Smooth muscle cell (in vitro differentiated cells): ENCODE results near the gene GREB1. TPM values are rescaled to one million over a fixed set of nuclear protein-coding genes. Genes with fewer than 3 reads are reported as not detected.

Experiments used
- DNase-seq: peaks from one replicate; lab custom pipeline; 2025; ENCODE audit not compliant: unreplicated experiment; lab: John Stamatoyannopoulos, UW
- H2AFZ ChIP-seq: fragments of 200-600 bp; sonication (generic); 2 replicates; pipeline ENCODE4 v1.6.0; 2016; ENCODE audit warnings: antibody characterized with exemption, low read depth, mild to moderate bottlenecking
- H3F3A ChIP-seq: fragments of 200-600 bp; sonication (generic); 2 replicates; pipeline ENCODE4 v1.6.0; 2017; ENCODE audit warnings: antibody characterized with exemption, low read depth
- H3K27ac ChIP-seq: fragments of 200-600 bp; sonication (generic); 2 replicates; pipeline ENCODE4 v1.5.1; 2016; ENCODE audit warnings: low read depth, mild to moderate bottlenecking
- H3K27me3 ChIP-seq: fragments of 200-600 bp; sonication (generic); 2 replicates; pipeline ENCODE4 v1.6.1; 2016; ENCODE audit warnings: low read depth, mild to moderate bottlenecking
- H3K36me3 ChIP-seq: fragments of 200-600 bp; sonication (generic); 2 replicates; pipeline ENCODE4 v1.5.1; 2016; ENCODE audit warnings: low read depth
- H3K4me1 ChIP-seq: fragments of 200-600 bp; sonication (generic); 2 replicates; pipeline ENCODE4 v1.5.1; 2016; ENCODE audit warnings: low read depth
- H3K4me2 ChIP-seq: fragments of 200-600 bp; sonication (generic); 2 replicates; pipeline ENCODE4 v1.6.0; 2016; ENCODE audit warnings: mild to moderate bottlenecking
- H3K4me3 ChIP-seq: fragments of 200-600 bp; sonication (generic); 2 replicates; pipeline ENCODE4 v1.5.1; 2016; ENCODE audit warnings: mild to moderate bottlenecking
- H3K79me2 ChIP-seq: fragments of 200-600 bp; sonication (generic); 2 replicates; pipeline ENCODE4 v1.6.0; 2016; ENCODE audit warnings: low read depth, mild to moderate bottlenecking
- H3K9ac ChIP-seq: fragments of 200-600 bp; sonication (generic); 2 replicates; pipeline ENCODE4 v1.6.0; 2016; ENCODE audit warnings: low read depth
- H3K9me3 ChIP-seq: fragments of 200-600 bp; sonication (generic); replicated peaks from 2 replicates; pipeline ENCODE4 v1.5.1; 2016; ENCODE audit warnings: low read depth
- H4K20me1 ChIP-seq: fragments of 200-600 bp; sonication (generic); 2 replicates; pipeline ENCODE4 v1.6.0; 2016; ENCODE audit warnings: low read depth
- CTCF ChIP-seq: fragments of 200-600 bp; sonication (generic); IDR thresholded peaks from 2 replicates; pipeline ENCODE4 v1.5.1; 2017; ENCODE audit warnings: borderline replicate concordance, mild to moderate bottlenecking, antibody characterized with exemption; ENCODE audit not compliant: insufficient read depth, poor library complexity, severe bottlenecking
- WGBS: methylation state at CpG from one replicate; pipeline ENCODE4 v1.1.7; 2016; ENCODE audit warnings: low lambda C conversion rate; 5-methylcytosine and 5-hydroxymethylcytosine counted together
- polyA plus RNA-seq: library from polyadenylated mRNA; unstranded; fragments of >200 nt; fragmentation: Nextera tagmentation; extraction: Ambion mirVana; gene quantifications from 2 replicates; pipeline ENCODE4 v1.2.1, GENCODE V29; 2016
- total RNA-seq: library from RNA; depleted of rRNA; stranded (reverse); fragments of >200 nt; gene quantifications from 2 replicates; pipeline ENCODE4 v1.2.3, GENCODE V29; 2014

Gene GREB1
- total and polyA plus RNA-seq, 2 experiments from 2014 or later, result 1.7 to 4.3 TPM

GRCh38 chr2:11582612-11582861, 48.7 kb downstream of the GREB1 start:
- Histone ChIP-seq H4K20me1 (no peaks in the 10 kb centered on the region), H3K36me3 (no peaks in the 10 kb centered on the region), H3K4me3 (no peak overlapping the region), H3F3A (no peaks in the 10 kb centered on the region), H3K27me3 (no peaks in the 10 kb centered on the region), H3K4me1 (peaks cover 7% of the 10 kb centered on the region), H3K9ac (no peak overlapping the region), H2AFZ (no peak overlapping the region), H3K27ac (peak overlapping the region; percentile 97), H3K4me2 (no peak overlapping the region), H3K79me2 (no peaks in the 10 kb centered on the region), H3K9me3 (no peaks in the 10 kb centered on the region)
- TF ChIP-seq CTCF, result no peak
- WGBS, result 69% methylated on average over 11 of the region's 11 CpGs
- no peak for DNase-seq

- Histone ChIP-seq H3K27ac (peak overlapping the region; percentile 97), H3K79me2 (no peaks in the 10 kb centered on the region), H3K4me3 (no peak overlapping the region), H3K9ac (peak overlapping the region; percentile 87), H2AFZ (no peak overlapping the region), H3K4me2 (peak overlapping the region; percentile 41), H4K20me1 (no peaks in the 10 kb centered on the region), H3K4me1 (peaks cover 7% of the 10 kb centered on the region), H3K27me3 (no peaks in the 10 kb centered on the region), H3K9me3 (no peaks in the 10 kb centered on the region), H3F3A (no peaks in the 10 kb centered on the region), H3K36me3 (no peaks in the 10 kb centered on the region)
- DNase-seq, result peak; percentile 38
- TF ChIP-seq CTCF, result peak; percentile 84
- 37% methylated on average over 19 of the region's 19 CpGs for WGBS
Observed at GRCh38 chr2:11582862-11583752, 49.3 kb downstream of the GREB1 start.

GRCh38 chr2:11583840-11584524, 50.1 kb downstream of the GREB1 start:
- no peaks in the 10 kb centered on the region for H4K20me1 ChIP-seq
- no peaks in the 10 kb centered on the region for H3K36me3 ChIP-seq
- peaks cover 7% of the 10 kb centered on the region for H3K4me1 ChIP-seq
- no peaks in the 10 kb centered on the region for H3K27me3 ChIP-seq
- no peaks in the 10 kb centered on the region for H3K9me3 ChIP-seq
- no peak overlapping the region for H3K4me3 ChIP-seq
- peak overlapping the region; percentile 41 for H3K4me2 ChIP-seq
- H3K27ac ChIP-seq, result peak overlapping the region; percentile 97
- H3K9ac ChIP-seq, result peak overlapping the region; percentile 87
- WGBS, result 38% methylated on average over 14 of the region's 14 CpGs
- TF ChIP-seq CTCF, result peak; percentile 88
- no peak overlapping the region for H2AFZ ChIP-seq
- H3F3A ChIP-seq, result no peaks in the 10 kb centered on the region
- peak; percentile 64 for DNase-seq
- H3K79me2 ChIP-seq, result no peaks in the 10 kb centered on the region
